ENCODE data around the gene RGS19.
"Not testable (repeated sequence)": the region's sequence is repeated elsewhere in the genome, so short reads cannot be mapped to it uniquely, and the experiment has no call there.

Gene RGS19

GRCh38 chr20:64095455-64095854, 16.1 kb upstream of the RGS19 start:
- no peak for DNase-seq (ENCODE audit: low spot score)

GRCh38 chr20:64093013-64093503, 13.7 kb upstream of the RGS19 start:
- no peak for DNase-seq (ENCODE audit: low spot score)

GRCh38 chr20:64092258-64093012, 13.1 kb upstream of the RGS19 start:
- DNase-seq (ENCODE audit: low spot score): no peak

- no peak for DNase-seq (ENCODE audit: low spot score)
Measured at GRCh38 chr20:64091770-64092169, 12.5 kb upstream of the RGS19 start.

GRCh38 chr20:64091340-64091739, 12.0 kb upstream of the RGS19 start:
- DNase-seq (ENCODE audit: low spot score): no peak

GRCh38 chr20:64090165-64090564, 10.8 kb upstream of the RGS19 start:
- DNase-seq (ENCODE audit: low spot score): no peak

GRCh38 chr20:64088586-64088985, 9.3 kb upstream of the RGS19 start:
- not testable (repeated sequence) for DNase-seq (ENCODE audit: low spot score)

- DNase-seq (ENCODE audit: low spot score): not testable (repeated sequence)
Measured at GRCh38 chr20:64087226-64087825, 8.0 kb upstream of the RGS19 start.

- no peak for DNase-seq (ENCODE audit: low spot score)
Measured at GRCh38 chr20:64086801-64087200, 7.5 kb upstream of the RGS19 start.

- DNase-seq (ENCODE audit: low spot score): no peak
Measured at GRCh38 chr20:64084685-64085152, 5.4 kb upstream of the RGS19 start.

- DNase-seq (ENCODE audit: low spot score): no peak
Measured at GRCh38 chr20:64083804-64084684, 4.7 kb upstream of the RGS19 start, which contains the start of gene LKAAEAR1. Gene LKAAEAR1, minus strand, starts transcription at chr20:64084398. Its CDS starts 179 bp downstream, at chr20:64084219.

- DNase-seq (ENCODE audit: low spot score): peak; percentile 60
Measured at GRCh38 chr20:64083378-64083803, 4.1 kb upstream of the RGS19 start.

- DNase-seq (ENCODE audit: low spot score): no peak
Measured at GRCh38 chr20:64082820-64083377, 3.6 kb upstream of the RGS19 start.

- DNase-seq (ENCODE audit: low spot score): no peak
Measured at GRCh38 chr20:64082126-64082731, 2.9 kb upstream of the RGS19 start.

GRCh38 chr20:64081624-64081964, 2.3 kb upstream of the RGS19 start:
- no peak for DNase-seq (ENCODE audit: low spot score)

- no peak for DNase-seq (ENCODE audit: low spot score)
Measured at GRCh38 chr20:64080813-64081623, 1.7 kb upstream of the RGS19 start.

- no peak for DNase-seq (ENCODE audit: low spot score)
Measured at GRCh38 chr20:64080013-64080812, 895 bp upstream of the RGS19 start, which contains the start of gene OPRL1. Gene OPRL1, plus strand, starts transcription at chr20:64080082. Its CDS starts 12,639 bp downstream, at chr20:64092721.

- DNase-seq (ENCODE audit: low spot score): no peak
Measured at GRCh38 chr20:64078934-64079272, 415 bp downstream of the RGS19 start.

- peak; percentile 60 for DNase-seq (ENCODE audit: low spot score)
Measured at GRCh38 chr20:64077876-64078551, 1.3 kb downstream of the RGS19 start.
